AG04450 (cell line): Measurements from ENCODE around the gene ATP4A. TPM values are rescaled to one million over a fixed set of nuclear protein-coding genes. Genes with fewer than 3 reads are reported as not detected.

Source experiments
- CTCF ChIA-PET: fragments of 300-600, 350-600 bp; formaldehyde crosslinking; extraction: SDS; loops from one replicate; lab custom pipeline; 2022; ENCODE audit warnings: antibody characterized with exemption, inconsistent platforms; lab: Charles Lee
- POLR2A ChIA-PET: fragments of 350-600 bp; formaldehyde crosslinking; extraction: SDS; loops from one replicate; lab custom pipeline; 2021; ENCODE audit warnings: antibody characterized with exemption, inconsistent platforms; lab: Yijun Ruan, JAX
- DNase-seq: peaks from one replicate; pipeline ENCODE4 v3.0.0-alpha.2; 2011; ENCODE audit warnings: low read depth, low spot score
- H3K27ac ChIP-seq: one replicate; pipeline ENCODE4 v1.5.1; 2012; ENCODE audit warnings: low read depth, low read length, control low read depth
- H3K27me3 ChIP-seq: one replicate; pipeline ENCODE4 v1.6.0; 2012; ENCODE audit warnings: low read length; ENCODE audit not compliant: control insufficient read depth, insufficient read depth
- H3K4me3 ChIP-seq: 2 replicates; pipeline ENCODE4 v1.5.1; 2011; ENCODE audit warnings: mild to moderate bottlenecking, low read depth, low read length, control low read depth
- H3K9me3 ChIP-seq: 2 replicates; pipeline ENCODE4 v1.5.1; 2012; ENCODE audit warnings: low read length; ENCODE audit not compliant: control insufficient read depth, insufficient read depth
- polyA plus RNA-seq: library from polyadenylated mRNA; depleted of rRNA; stranded (reverse); fragments of >200 nt; gene quantifications from 2 replicates; pipeline ENCODE4 v1.2.3, GENCODE V29; 2011
- TF ChIP-seq, protein P1 (sequence below): IDR thresholded peaks from 2 replicates; pipeline ENCODE4 v1.5.1; 2011; ENCODE audit warnings: low read depth, low read length, control low read depth, inconsistent platforms

The ATP4A gene
- polyA plus RNA-seq, 1 experiment: not detected

DNA sequence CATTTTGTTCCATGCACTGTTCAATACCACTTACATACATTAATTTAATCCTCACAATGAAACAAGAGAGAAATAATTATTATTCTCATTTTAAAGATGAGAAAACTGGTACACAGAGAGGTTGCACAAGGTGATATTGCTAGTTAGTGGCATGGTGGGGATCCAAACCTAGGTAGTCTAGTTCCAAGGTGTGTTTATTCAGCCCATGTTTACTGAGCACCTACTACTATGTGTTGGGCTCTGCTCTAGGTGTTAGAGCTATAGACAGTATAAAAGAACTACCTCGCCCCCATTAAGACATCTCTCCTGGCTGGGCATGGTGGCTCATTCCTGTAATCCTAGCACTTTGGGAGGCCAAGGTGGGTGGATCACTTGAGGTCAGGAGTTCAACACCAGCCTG, 19.3 kb upstream of the ATP4A start:
- CTCF ChIA-PET: no interaction called here
- no peak overlapping the region for H3K4me3 ChIP-seq
- no peaks in the 10 kb centered on the region for H3K27me3 ChIP-seq
- TF ChIP-seq, protein P1, sequence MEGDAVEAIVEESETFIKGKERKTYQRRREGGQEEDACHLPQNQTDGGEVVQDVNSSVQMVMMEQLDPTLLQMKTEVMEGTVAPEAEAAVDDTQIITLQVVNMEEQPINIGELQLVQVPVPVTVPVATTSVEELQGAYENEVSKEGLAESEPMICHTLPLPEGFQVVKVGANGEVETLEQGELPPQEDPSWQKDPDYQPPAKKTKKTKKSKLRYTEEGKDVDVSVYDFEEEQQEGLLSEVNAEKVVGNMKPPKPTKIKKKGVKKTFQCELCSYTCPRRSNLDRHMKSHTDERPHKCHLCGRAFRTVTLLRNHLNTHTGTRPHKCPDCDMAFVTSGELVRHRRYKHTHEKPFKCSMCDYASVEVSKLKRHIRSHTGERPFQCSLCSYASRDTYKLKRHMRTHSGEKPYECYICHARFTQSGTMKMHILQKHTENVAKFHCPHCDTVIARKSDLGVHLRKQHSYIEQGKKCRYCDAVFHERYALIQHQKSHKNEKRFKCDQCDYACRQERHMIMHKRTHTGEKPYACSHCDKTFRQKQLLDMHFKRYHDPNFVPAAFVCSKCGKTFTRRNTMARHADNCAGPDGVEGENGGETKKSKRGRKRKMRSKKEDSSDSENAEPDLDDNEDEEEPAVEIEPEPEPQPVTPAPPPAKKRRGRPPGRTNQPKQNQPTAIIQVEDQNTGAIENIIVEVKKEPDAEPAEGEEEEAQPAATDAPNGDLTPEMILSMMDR: no peak
- POLR2A ChIA-PET: no interaction called here
- DNase-seq: no peak
- no peak overlapping the region for H3K27ac ChIP-seq
- peaks cover 7% of the 10 kb centered on the region for H3K9me3 ChIP-seq

DNA sequence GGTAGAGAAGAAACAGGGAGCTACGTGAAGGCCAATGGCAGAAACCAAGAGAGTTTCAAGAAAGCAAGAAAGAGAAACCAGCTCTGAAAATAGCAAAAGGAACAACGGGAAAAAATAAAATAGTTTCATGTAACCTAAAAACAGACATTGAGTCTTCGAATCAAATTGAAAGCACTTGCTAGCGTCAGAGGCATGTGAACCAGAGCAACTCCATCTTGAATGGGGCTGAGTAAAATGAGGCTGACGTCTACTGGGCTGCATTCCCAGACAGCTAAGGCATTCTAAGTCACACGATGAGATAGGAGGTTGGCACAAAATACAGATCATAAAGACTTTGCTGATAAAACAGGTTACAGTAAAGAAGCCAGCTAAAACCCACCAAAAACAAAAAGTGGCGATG, 15.2 kb upstream of the ATP4A start:
- Histone ChIP-seq H3K27me3 (no peaks in the 10 kb centered on the region), H3K4me3 (no peak overlapping the region), H3K27ac (no peak overlapping the region), H3K9me3 (peaks cover 17% of the 10 kb centered on the region; the same call in 1 of the 2 replicates)
- DNase-seq: no peak
- TF ChIP-seq, protein P1: no peak
- CTCF ChIA-PET: no interaction called here
- POLR2A ChIA-PET: no interaction called here

DNA sequence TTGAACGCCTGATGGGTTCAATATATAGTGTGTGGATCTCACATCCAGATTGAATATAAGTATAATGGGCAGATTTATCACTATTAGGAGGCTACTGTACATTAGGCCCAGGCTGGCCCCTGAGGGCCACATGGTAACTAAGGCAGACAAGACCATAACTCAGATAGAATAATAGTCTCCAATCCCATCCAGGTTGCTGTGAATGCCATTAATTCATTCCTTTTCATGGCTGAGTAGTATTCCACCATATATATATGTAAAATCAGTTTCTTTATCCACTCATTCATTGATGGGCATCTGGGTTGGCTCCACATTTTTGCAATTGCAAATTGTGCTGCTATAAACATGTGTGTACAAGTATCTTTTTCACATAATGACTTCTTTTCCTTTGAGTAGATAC, 14.5 kb upstream of the ATP4A start:
- peaks cover 17% of the 10 kb centered on the region; the same call in 1 of the 2 replicates for H3K9me3 ChIP-seq
- no peak for DNase-seq
- H3K27ac ChIP-seq: no peak overlapping the region
- POLR2A ChIA-PET: no interaction called here
- TF ChIP-seq, protein P1: no peak
- H3K4me3 ChIP-seq: no peak overlapping the region
- H3K27me3 ChIP-seq: no peaks in the 10 kb centered on the region
- CTCF ChIA-PET: no interaction called here

DNA sequence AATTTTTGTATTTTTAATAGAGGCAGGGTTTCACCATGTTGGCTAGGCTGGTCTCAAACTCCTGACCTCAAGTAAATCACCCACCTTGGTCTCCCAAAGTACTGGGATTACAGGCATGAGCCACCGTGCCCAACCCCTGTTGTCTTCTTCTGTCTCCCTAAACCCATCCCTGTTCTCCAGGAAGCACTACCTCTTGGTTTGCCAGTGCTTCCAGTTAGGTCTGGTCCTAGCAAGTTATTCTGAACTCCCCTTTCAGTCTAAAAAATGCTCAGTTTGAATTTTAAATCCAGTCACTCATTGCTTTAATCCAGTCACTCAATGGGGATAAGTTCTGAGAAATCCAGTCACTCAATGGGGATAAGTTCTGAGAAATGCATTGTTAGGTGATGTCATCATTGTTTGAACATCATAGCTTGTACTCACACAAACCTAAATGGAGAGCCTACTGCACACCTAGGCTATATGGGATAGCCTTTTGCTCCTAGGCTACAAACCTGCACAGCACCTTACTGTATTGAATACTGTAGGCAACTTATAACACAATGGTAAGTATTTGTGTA, 8.0 kb upstream of the ATP4A start:
- H3K27me3 ChIP-seq: peaks cover 6% of the 10 kb centered on the region
- no peak overlapping the region for H3K27ac ChIP-seq
- H3K4me3 ChIP-seq: no peak overlapping the region
- no peak for DNase-seq
- TF ChIP-seq, protein P1: no peak
- H3K9me3 ChIP-seq: peaks cover 7% of the 10 kb centered on the region; the same call in 1 of the 2 replicates
- ChIA-PET CTCF (no interaction called here), POLR2A (no interaction called here)

DNA sequence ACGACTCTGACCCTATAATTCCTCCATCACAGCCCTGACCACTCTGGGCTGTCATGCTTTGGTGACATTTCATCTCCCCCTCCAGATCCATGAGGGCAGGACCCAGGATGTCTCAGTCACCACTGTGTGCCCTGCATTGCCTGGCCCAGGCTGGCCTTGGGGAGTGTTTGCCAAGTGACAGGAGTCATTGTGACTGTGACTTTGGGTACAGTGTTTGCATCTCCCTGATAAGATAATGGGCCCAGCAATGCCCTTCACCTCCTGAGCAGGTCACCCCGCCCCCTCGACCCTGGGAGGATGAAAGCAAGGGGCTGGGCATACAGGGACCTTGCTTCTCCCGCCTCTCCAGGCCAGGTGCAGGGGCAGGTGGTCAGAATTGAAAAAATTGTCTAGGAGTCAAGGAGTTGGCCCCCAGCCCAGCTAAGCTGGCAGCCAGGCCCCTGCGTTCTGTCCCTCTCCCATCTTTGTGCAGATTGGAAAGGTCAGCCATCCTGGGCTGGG, 5.9 kb upstream of the ATP4A start:
- H3K9me3 ChIP-seq: no peaks in the 10 kb centered on the region

More for the DNA sequence above, 5.9 kb upstream of the ATP4A start:
- DNase-seq: no peak
- Histone ChIP-seq H3K27ac (no peak overlapping the region), H3K4me3 (no peak overlapping the region), H3K27me3 (peaks cover 9% of the 10 kb centered on the region)
- TF ChIP-seq, protein P1: no peak
- ChIA-PET POLR2A (no interaction called here), CTCF (no interaction called here)
